Stimulated activated CD4-positive, alpha-beta T cell treated with anti-CD3 and anti-CD28 coated beads, Interleukin-1b, Interleukin-23, amount 100 ng/mL, for 4 hours (primary cell): ENCODE results near the gene ZKSCAN4.

Source experiments
- DNase-seq, 2 donors: peaks; one replicate each; pipeline ENCODE4 v3.0.0-alpha.2; 2020; ENCODE audit warnings: low read depth in 2 of 2

Gene ZKSCAN4

GRCh38 chr6:28209753-28210535 lies 42.1 kb downstream of the ZKSCAN4 start:
- DNase-seq = no peak

GRCh38 chr6:28208111-28208659 lies 43.9 kb downstream of the ZKSCAN4 start:
- DNase-seq = no peak

GRCh38 chr6:28207510-28208110 lies 44.5 kb downstream of the ZKSCAN4 start:
- no peak for DNase-seq

GRCh38 chr6:28206928-28207509 lies 45.0 kb downstream of the ZKSCAN4 start:
- DNase-seq = no peak

GRCh38 chr6:28206527-28206926 lies 45.5 kb downstream of the ZKSCAN4 start:
- no peak for DNase-seq

GRCh38 chr6:28205879-28206278 lies 46.2 kb downstream of the ZKSCAN4 start:
- DNase-seq = no peak

- DNase-seq = no peak
These were observed 48.9 kb downstream of the ZKSCAN4 start for GRCh38 chr6:28203201-28203600.

- no peak for DNase-seq
These were observed 52.0 kb downstream of the ZKSCAN4 start for GRCh38 chr6:28200020-28200419.
